ENCODE results near the gene TEK.

- TF ChIP-seq CTCF (IDR thresholded peaks at IDR 0.05; ENCODE audit: insufficient read depth, low read depth, low read length) (no peak), EZH2 (IDR thresholded peaks at IDR 0.05; ENCODE audit: insufficient read depth, low read length) (no peak)
Measured at GRCh38 chr9:27195191-27195590, 86.2 kb downstream of the TEK start.
